SK-N-SH (cell line): Measurements from ENCODE around the gene RNASE1.

ENCODE experiments used
- CTCF ChIP-seq: fragments of 200-600 bp; sonication (generic); IDR thresholded peaks from 2 replicates; pipeline ENCODE4 v1.6.1; 2017; ENCODE audit warnings: antibody characterized with exemption, mild to moderate bottlenecking, moderate library complexity
- ELF1 ChIP-seq: IDR thresholded peaks from 2 replicates; pipeline ENCODE4 v1.4.0; 2012
- EP300 ChIP-seq, 2 experiments: IDR thresholded peaks; 2 replicates each; pipeline versions ENCODE4 v1.4.0 to v1.6.1; 2012; ENCODE audit warnings: borderline replicate concordance in 1 of 2, low read depth in 1 of 2, low read length in 1 of 2
- FOXJ3 ChIP-seq: sonication (generic); formaldehyde crosslinking; IDR thresholded peaks from 2 replicates; pipeline ENCODE4 v1.5.1; 2020; ENCODE audit warnings: mild to moderate bottlenecking, missing genetic modification reagents
- MAX ChIP-seq: IDR thresholded peaks from 2 replicates; pipeline ENCODE4 v1.4.0; 2012; ENCODE audit warnings: low read depth
- NRF1 ChIP-seq: IDR thresholded peaks from 2 replicates; pipeline ENCODE4 v1.6.1; 2012; ENCODE audit warnings: low read depth, mild to moderate bottlenecking, low read length
- TCF12 ChIP-seq: IDR thresholded peaks from 2 replicates; pipeline ENCODE4 v1.4.0; 2012
- USF1 ChIP-seq: IDR thresholded peaks from 2 replicates; pipeline ENCODE4 v1.4.0; 2012; ENCODE audit warnings: low read depth, borderline replicate concordance

- TF ChIP-seq MAX (no peak), NRF1 (no peak), CTCF (no peak), ELF1 (no peak), FOXJ3 (CRISPR knock-in tag) (no peak), EP300 (IDR thresholded peaks at IDR 0.05; ENCODE audit: borderline replicate concordance in 1 of 2, low read depth in 1 of 2, low read length in 1 of 2) (no peak), TCF12 (no peak), USF1 (no peak)
Measured at GRCh38 chr14:20799892-20800544, 2.6 kb downstream of the RNASE1 start.
